GM12878 (cell line): ENCODE data around the gene ZNF324. TPM values are rescaled to one million over a fixed set of nuclear protein-coding genes. Genes with fewer than 3 reads are reported as not detected.

Experiments
- ATAC-seq: fragments of 200-7000 bp; cut with Tn5 transposase; 3 replicates; pipeline ENCODE4 v1.9.1; 2020; ENCODE audit warnings: mild to moderate bottlenecking, moderate library complexity
- BruUV-seq: library from RNA; stranded (reverse); fragments of 400-500 nt; replicated peaks from 2 replicates; lab custom pipeline; 2021; lab: Mats Ljungman, UMichigan
- CTCF ChIA-PET: fragments of 300-600 bp; sonication (Branson Sonifier 250); formaldehyde crosslinking; extraction: SDS; loops from one replicate; lab custom pipeline; 2021; ENCODE audit warnings: inconsistent platforms; lab: Yijun Ruan, JAX
- POLR2A ChIA-PET: fragments of 350-600 bp; formaldehyde crosslinking; extraction: SDS; loops from one replicate; lab custom pipeline; 2021; ENCODE audit warnings: inconsistent platforms; lab: Charles Lee
- RAD21 ChIA-PET: fragments of 300-600 bp; sonication (Branson Sonifier 250); formaldehyde crosslinking; loops from one replicate; lab custom pipeline; 2023; ENCODE audit warnings: antibody characterized with exemption; ENCODE audit not compliant: unreplicated experiment; lab: Charles Lee
- SMC1A ChIA-PET: fragments of 300-600 bp; sonication (Branson Sonifier 250); formaldehyde crosslinking; loops from one replicate; lab custom pipeline; 2023; ENCODE audit not compliant: unreplicated experiment, uncharacterized antibody; lab: Charles Lee
- DNase-seq: peaks from one replicate; pipeline ENCODE4 v3.0.0-alpha.2; 2011; ENCODE audit warnings: low read depth, low spot score
- FAIRE-seq: peaks from 3 replicates; lab custom pipeline; 2011; peaks lifted over from hg19 to GRCh38; lab: Jason Lieb, UNC
- H2AFZ ChIP-seq: 2 replicates; pipeline ENCODE4 v1.6.0; 2011; ENCODE audit warnings: low read depth, low read length, control low read depth; ENCODE audit not compliant: control insufficient read depth
- H3K27ac ChIP-seq: 2 replicates; pipeline ENCODE4 v1.5.1; 2011; ENCODE audit warnings: control low read depth; ENCODE audit not compliant: control insufficient read depth, insufficient read depth
- H3K27me3 ChIP-seq, 2 experiments: replicated peaks in 1 of 2; 2 replicates each; pipeline versions ENCODE4 v1.6.0 to v1.6.1; 2011; ENCODE audit warnings: low read length in 1 of 2; ENCODE audit not compliant: control insufficient read depth in 2 of 2, insufficient read depth in 2 of 2
- H3K36me3 ChIP-seq, 2 experiments: 2 replicates each; pipeline ENCODE4 v1.5.1; 2011; ENCODE audit warnings: low read length in 1 of 2; ENCODE audit not compliant: control insufficient read depth in 2 of 2, insufficient read depth in 2 of 2
- H3K4me1 ChIP-seq: 2 replicates; pipeline ENCODE4 v1.6.1; 2011; ENCODE audit warnings: mild to moderate bottlenecking, low read length, moderate library complexity, mixed read lengths; ENCODE audit not compliant: control insufficient read depth, insufficient read depth
- H3K4me2 ChIP-seq: 2 replicates; pipeline ENCODE4 v1.6.0; 2011; ENCODE audit warnings: control low read depth; ENCODE audit not compliant: control insufficient read depth, insufficient read depth
- H3K4me3 ChIP-seq: fragments of 200-600 bp; sonication (generic); 2 replicates; pipeline ENCODE4 v1.5.1; 2016
- H3K79me2 ChIP-seq: 2 replicates; pipeline ENCODE4 v1.6.0; 2011; ENCODE audit warnings: low read length; ENCODE audit not compliant: control insufficient read depth, insufficient read depth
- H3K9ac ChIP-seq: 2 replicates; pipeline ENCODE4 v1.8.0; 2011; ENCODE audit warnings: low read length, control low read depth, mixed read lengths; ENCODE audit not compliant: control insufficient read depth, insufficient read depth
- H3K9me3 ChIP-seq: replicated peaks from 3 replicates; pipeline ENCODE4 v1.5.1; 2011; ENCODE audit warnings: mild to moderate bottlenecking, low read length; ENCODE audit not compliant: control insufficient read depth, insufficient read depth
- H4K20me1 ChIP-seq: 2 replicates; pipeline ENCODE4 v1.6.0; 2011; ENCODE audit not compliant: control insufficient read depth, insufficient read depth
- ATF7 ChIP-seq: fragments of 450-650 bp; IDR thresholded peaks from 2 replicates; pipeline ENCODE4 v1.6.1; 2016; ENCODE audit warnings: low read depth, mild to moderate bottlenecking
- CBFB ChIP-seq: IDR thresholded peaks from 2 replicates; pipeline ENCODE4 v1.6.1; 2016; ENCODE audit warnings: antibody characterized with exemption, low read depth
- EP300 ChIP-seq, 2 experiments: fragments of 150-350 bp in 1 of 2; IDR thresholded peaks; 2 replicates each; pipeline ENCODE4 v1.6.1; 2011 to 2012; ENCODE audit warnings: low read depth in 2 of 2, low read length in 2 of 2, borderline replicate concordance in 1 of 2, improper control_type of control experiment in 1 of 2, inconsistent platforms in 1 of 2; ENCODE audit not compliant: control insufficient read depth in 1 of 2
- MTA3 ChIP-seq: IDR thresholded peaks from 2 replicates; pipeline ENCODE4 v1.6.1; 2012; ENCODE audit warnings: low read length, inconsistent platforms, borderline replicate concordance
- RFX5 ChIP-seq: IDR thresholded peaks from 2 replicates; pipeline ENCODE4 v1.6.1; 2011; ENCODE audit warnings: low read depth, low read length, improper control_type of control experiment
- SIN3A ChIP-seq: IDR thresholded peaks from 2 replicates; pipeline ENCODE4 v1.6.1; 2012; ENCODE audit warnings: low read depth, low read length, improper control_type of control experiment
- SMAD5 ChIP-seq: IDR thresholded peaks from 2 replicates; pipeline ENCODE4 v1.6.1; 2016; ENCODE audit warnings: antibody characterized with exemption, low read depth
- SMC3 ChIP-seq: IDR thresholded peaks from 2 replicates; pipeline ENCODE4 v1.6.1; 2011; ENCODE audit warnings: low read length, improper control_type of control experiment, borderline replicate concordance
- STAT3 ChIP-seq: IDR thresholded peaks from 2 replicates; pipeline ENCODE4 v1.6.1; 2011; ENCODE audit warnings: low read depth, low read length, improper control_type of control experiment
- ZZZ3 ChIP-seq: IDR thresholded peaks from 2 replicates; pipeline ENCODE4 v1.6.1; 2011; ENCODE audit warnings: low read depth; ENCODE audit not compliant: control insufficient read depth, insufficient read length
- WGBS: methylation state at CpG from one replicate; pipeline ENCODE4 v1.1.6; 2016; ENCODE audit warnings: low lambda C conversion rate; ENCODE audit not compliant: insufficient replicate concordance, insufficient coverage; ENCODE audit errors: missing lambda C conversion rate; 5-methylcytosine and 5-hydroxymethylcytosine counted together
- in situ Hi-C: fragments of 300-500 bp; cut with MboI; formaldehyde crosslinking; loops from 9 replicates; pipeline ENCODE4 v1.14.3; 2018; ENCODE audit warnings: mixed read lengths
- intact Hi-C: fragments of 100-400 bp; cut with micrococcal nuclease; formaldehyde crosslinking; loops from one replicate; pipeline ENCODE4 v1.14.2; 2022; ENCODE audit not compliant: unreplicated experiment
- polyA plus RNA-seq, 11 experiments: library from polyadenylated mRNA; depleted of rRNA in 4 of 11; unstranded in 6 of 11; stranded (reverse) in 5 of 11; fragments of >200 nt; fragmentation: Nextera tagmentation in 4 of 11; fragmentation: Illumina TruSeq in 1 of 11; extraction: Ambion mirVana in 4 of 11; extraction: Trizol in 1 of 11; gene quantifications; 1 replicate in 1 of 11; 2 replicates in 10 of 11; pipeline versions ENCODE4 v1.2.1 to v1.2.3, GENCODE V29; 2011 to 2016; ENCODE audit warnings: inconsistent platforms in 2 of 11, missing spikeins in 2 of 11, low read depth in 1 of 11
- total RNA-seq, 4 experiments: library from RNA; depleted of rRNA in 3 of 4; stranded (reverse); fragments of >200 nt in 3 of 4; fragmentation: Illumina TruSeq in 1 of 4; extraction: Trizol in 1 of 4; gene quantifications; 2 replicates each; pipeline versions ENCODE4 v1.2.1 to v1.2.3, GENCODE V29; 2013 to 2021
- TF ChIP-seq, protein P1 (sequence below): fragments of 450-650 bp; IDR thresholded peaks from 2 replicates; pipeline ENCODE4 v1.6.1; 2018; ENCODE audit warnings: borderline replicate concordance, mild to moderate bottlenecking; ENCODE audit not compliant: partially characterized antibody
- TF ChIP-seq, protein P2 (sequence below): fragments of 450-650 bp; formaldehyde crosslinking; IDR thresholded peaks from 2 replicates; pipeline ENCODE4 v1.5.0; 2022; ENCODE audit warnings: mild to moderate bottlenecking, missing genetic modification characterization

The ZNF324 gene
- total and polyA plus RNA-seq, 10 of the 15 experiments (the other 5 are each of a cell fraction or from before 2014, with no cell fraction given): 0.71 to 13.9 (median 7.0) TPM

DNA sequence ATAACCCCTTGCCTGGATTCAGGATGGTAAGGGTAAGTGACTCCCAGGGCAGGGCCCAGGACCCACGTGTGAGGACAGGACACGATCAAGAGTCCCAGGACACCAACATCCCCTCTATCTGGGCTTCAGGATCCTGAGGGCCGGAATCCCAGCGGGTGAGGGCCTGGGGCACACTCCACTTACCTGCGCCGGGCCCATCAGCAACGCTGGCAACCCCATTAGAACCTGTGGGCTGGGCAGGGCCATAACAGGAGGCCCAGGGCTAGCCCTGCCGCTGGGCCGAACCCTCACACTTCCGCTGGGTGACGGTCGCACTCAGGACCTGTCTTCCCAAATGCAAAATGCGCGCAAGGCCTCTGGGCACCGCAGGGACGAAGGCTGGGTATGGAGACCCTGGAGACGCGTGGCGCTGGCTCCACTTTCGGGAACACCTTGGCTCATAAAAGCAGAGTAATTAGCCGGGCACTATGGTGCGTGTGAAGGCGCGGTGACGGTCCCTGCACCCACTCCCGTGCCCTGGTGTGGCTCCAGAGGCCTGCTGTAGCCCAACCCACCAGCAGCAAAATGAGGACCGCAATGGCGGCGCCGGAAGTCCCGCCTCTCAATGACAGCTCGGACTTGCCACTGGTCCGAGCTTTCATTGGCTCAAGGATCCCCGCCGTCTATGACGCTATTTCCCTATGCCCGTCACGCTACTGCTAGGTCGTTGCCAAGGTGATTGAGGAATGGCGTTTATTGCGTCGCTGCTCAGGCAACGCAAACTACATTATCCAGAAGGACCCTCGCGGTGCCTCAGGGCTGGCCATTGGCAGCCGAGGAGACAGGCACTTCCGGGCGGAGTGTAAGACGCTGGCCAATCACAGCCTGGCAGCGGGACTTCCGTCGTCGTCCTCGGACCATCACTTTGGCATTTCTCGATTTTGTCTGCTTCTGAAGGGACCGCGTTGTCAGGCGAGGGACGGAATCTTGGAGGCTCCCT lies 27.0 kb upstream of the ZNF324 start, which contains the start of gene ZNF132:
Gene ZNF132, minus strand, starts transcription at position 578 of the 979 bp plus-strand sequence. Its CDS starts 332 bp downstream, at position 246.
- in situ Hi-C loops: no loop called here
- peak within 1 kb of the TSS; percentile 56; the same call in 1 of the 2 replicates for H3K9ac ChIP-seq
- BruUV-seq: TSS peak; percentile 92
- ATAC-seq: peak; percentile 99
- peak; percentile 99 for FAIRE-seq
- H3K9me3 ChIP-seq: peaks cover 34% of the 10 kb centered on the region
- H3K27me3 ChIP-seq: no peaks in the 10 kb centered on the region
- peaks cover 4% of the 10 kb centered on the region for H3K79me2 ChIP-seq
- no peaks in the 10 kb centered on the region for H4K20me1 ChIP-seq
- H3K4me2 ChIP-seq: peak within 1 kb of the TSS; percentile 92
- H3K4me3 ChIP-seq: peak within 1 kb of the TSS; percentile 83
- intact Hi-C loops: no loop called here
- H3K27ac ChIP-seq: peak within 1 kb of the TSS; percentile 38; the same call in 1 of the 2 replicates
- peaks cover 6% of the 10 kb centered on the region; the same call in 1 of the 2 replicates for H3K4me1 ChIP-seq
- peak within 1 kb of the TSS; percentile 88 for H2AFZ ChIP-seq
- RAD21 ChIA-PET: interaction anchor here (0.7 to 1.0 kb wide), 2 partner anchors 12 to 161 kb away, joined by 3 to 4 read pairs; partner anchors contain the start of genes ZNF324B and ZNF8
- SMC1A ChIA-PET: interaction anchor here (0.9 kb wide), 1 partner anchor 11 kb away, joined by 3 read pairs; the partner anchor contains the start of gene ZNF324B
- POLR2A ChIA-PET: interaction anchor here (1.0 kb wide), 1 partner anchor 12 kb away, joined by 3 read pairs; the partner anchor contains the start of gene ZNF324B
- WGBS: 8% methylated on average over 56 of the region's 59 CpGs
- peaks cover 0 to 5% of the 10 kb centered on the region in 2 experiments; a peak in 2 of 4 replicates for H3K36me3 ChIP-seq
- CTCF ChIA-PET: no interaction called here
- DNase-seq: peak; percentile 98
- no peak for TF ChIP-seq SMAD5
- TF ChIP-seq RFX5: no peak
- TF ChIP-seq, protein P1, sequence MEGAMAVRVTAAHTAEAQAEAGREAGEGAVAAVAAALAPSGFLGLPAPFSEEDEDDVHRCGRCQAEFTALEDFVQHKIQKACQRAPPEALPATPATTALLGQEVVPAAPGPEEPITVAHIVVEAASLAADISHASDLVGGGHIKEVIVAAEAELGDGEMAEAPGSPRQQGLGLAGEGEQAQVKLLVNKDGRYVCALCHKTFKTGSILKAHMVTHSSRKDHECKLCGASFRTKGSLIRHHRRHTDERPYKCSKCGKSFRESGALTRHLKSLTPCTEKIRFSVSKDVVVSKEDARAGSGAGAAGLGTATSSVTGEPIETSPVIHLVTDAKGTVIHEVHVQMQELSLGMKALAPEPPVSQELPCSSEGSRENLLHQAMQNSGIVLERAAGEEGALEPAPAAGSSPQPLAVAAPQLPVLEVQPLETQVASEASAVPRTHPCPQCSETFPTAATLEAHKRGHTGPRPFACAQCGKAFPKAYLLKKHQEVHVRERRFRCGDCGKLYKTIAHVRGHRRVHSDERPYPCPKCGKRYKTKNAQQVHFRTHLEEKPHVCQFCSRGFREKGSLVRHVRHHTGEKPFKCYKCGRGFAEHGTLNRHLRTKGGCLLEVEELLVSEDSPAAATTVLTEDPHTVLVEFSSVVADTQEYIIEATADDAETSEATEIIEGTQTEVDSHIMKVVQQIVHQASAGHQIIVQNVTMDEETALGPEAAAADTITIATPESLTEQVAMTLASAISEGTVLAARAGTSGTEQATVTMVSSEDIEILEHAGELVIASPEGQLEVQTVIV: peak; percentile 53
- no peak for TF ChIP-seq SMC3
- peak; percentile 51; the same call in 1 of the 2 replicates for TF ChIP-seq ATF7
- TF ChIP-seq, protein P2, sequence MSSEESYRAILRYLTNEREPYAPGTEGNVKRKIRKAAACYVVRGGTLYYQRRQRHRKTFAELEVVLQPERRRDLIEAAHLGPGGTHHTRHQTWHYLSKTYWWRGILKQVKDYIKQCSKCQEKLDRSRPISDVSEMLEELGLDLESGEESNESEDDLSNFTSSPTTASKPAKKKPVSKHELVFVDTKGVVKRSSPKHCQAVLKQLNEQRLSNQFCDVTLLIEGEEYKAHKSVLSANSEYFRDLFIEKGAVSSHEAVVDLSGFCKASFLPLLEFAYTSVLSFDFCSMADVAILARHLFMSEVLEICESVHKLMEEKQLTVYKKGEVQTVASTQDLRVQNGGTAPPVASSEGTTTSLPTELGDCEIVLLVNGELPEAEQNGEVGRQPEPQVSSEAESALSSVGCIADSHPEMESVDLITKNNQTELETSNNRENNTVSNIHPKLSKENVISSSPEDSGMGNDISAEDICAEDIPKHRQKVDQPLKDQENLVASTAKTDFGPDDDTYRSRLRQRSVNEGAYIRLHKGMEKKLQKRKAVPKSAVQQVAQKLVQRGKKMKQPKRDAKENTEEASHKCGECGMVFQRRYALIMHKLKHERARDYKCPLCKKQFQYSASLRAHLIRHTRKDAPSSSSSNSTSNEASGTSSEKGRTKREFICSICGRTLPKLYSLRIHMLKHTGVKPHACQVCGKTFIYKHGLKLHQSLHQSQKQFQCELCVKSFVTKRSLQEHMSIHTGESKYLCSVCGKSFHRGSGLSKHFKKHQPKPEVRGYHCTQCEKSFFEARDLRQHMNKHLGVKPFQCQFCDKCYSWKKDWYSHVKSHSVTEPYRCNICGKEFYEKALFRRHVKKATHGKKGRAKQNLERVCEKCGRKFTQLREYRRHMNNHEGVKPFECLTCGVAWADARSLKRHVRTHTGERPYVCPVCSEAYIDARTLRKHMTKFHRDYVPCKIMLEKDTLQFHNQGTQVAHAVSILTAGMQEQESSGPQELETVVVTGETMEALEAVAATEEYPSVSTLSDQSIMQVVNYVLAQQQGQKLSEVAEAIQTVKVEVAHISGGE (CRISPR knock-in tag): no peak
- 0 out of 4 replicates have a peak, but pooled peaks of 1 of the 2 experiments have one; percentile 25 for TF ChIP-seq EP300 (IDR thresholded peaks at IDR 0.05; ENCODE audit: borderline replicate concordance in 1 of 2, control insufficient read depth in 1 of 2, low read depth in 2 of 2, low read length in 2 of 2)
- no peak for TF ChIP-seq SIN3A
- TF ChIP-seq STAT3: no peak
- no peak for TF ChIP-seq CBFB
- no peak for TF ChIP-seq ZZZ3
- no peak for TF ChIP-seq MTA3
